IMR-90 (cell line): Measurements from ENCODE around the gene GKN2.

ENCODE experiments used
- CEBPB ChIP-seq: IDR thresholded peaks from 2 replicates; pipeline ENCODE4 v1.6.1; 2012; ENCODE audit warnings: low read depth, low read length, improper control_type of control experiment
- CTCF ChIP-seq: conservative IDR thresholded peaks from 2 replicates; pipeline ENCODE4 v1.5.1; 2012; ENCODE audit warnings: mild to moderate bottlenecking, low read depth, low read length, improper control_type of control experiment
- FOS ChIP-seq: fragments of 150-350 bp; IDR thresholded peaks from 2 replicates; pipeline ENCODE4 v1.6.1; 2016; ENCODE audit warnings: low read depth, low read length
- MXI1 ChIP-seq: IDR thresholded peaks from 2 replicates; pipeline ENCODE4 v1.6.1; 2012; ENCODE audit warnings: low read depth, mild to moderate bottlenecking, low read length, moderate library complexity, borderline replicate concordance
- POLR2A ChIP-seq: IDR thresholded peaks from 2 replicates; pipeline ENCODE4 v1.6.1; 2012; ENCODE audit warnings: mild to moderate bottlenecking, low read depth, low read length
- RAD21 ChIP-seq: IDR thresholded peaks from 2 replicates; pipeline ENCODE4 v1.6.1; 2012; ENCODE audit warnings: low read length, improper control_type of control experiment
- RFX5 ChIP-seq: IDR thresholded peaks from 2 replicates; pipeline ENCODE4 v1.8.0; 2012; ENCODE audit warnings: low read depth, mild to moderate bottlenecking, low read length, moderate library complexity
- TF ChIP-seq, protein P1 (sequence below): fragments of 150-350 bp; IDR thresholded peaks from 2 replicates; pipeline ENCODE4 v1.6.1; 2017; ENCODE audit warnings: mild to moderate bottlenecking, antibody characterized with exemption, low read length, low read depth
- TF ChIP-seq, protein P2 (sequence below): fragments of 150-350 bp; IDR thresholded peaks from 2 replicates; pipeline ENCODE4 v1.6.1; 2016; ENCODE audit warnings: low read depth, mild to moderate bottlenecking, low read length, moderate library complexity, borderline replicate concordance

DNA sequence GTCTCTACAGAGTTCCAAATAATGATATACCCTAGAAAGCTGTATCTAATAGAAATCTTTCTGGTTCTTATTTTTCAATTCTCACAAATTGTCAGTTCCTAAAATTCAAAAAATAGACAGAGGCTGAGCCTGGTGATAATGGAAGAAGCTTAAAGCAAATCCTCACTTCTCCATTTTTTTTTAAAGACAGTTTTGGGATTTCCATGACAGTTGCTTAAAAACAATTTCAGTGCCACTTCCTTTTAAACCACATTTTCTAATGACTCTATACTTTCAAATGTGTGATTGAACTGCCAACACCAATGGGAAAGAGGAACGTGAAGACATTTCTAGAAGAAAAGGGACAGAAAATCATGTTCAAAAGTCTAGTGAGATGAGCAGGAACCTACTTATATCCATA lies 4.0 kb downstream of the GKN2 start:
- TF ChIP-seq CTCF (no peak), RAD21 (no peak), POLR2A (no peak), MXI1 (no peak), CEBPB (no peak), FOS (no peak), RFX5 (no peak)
- TF ChIP-seq, protein P1, sequence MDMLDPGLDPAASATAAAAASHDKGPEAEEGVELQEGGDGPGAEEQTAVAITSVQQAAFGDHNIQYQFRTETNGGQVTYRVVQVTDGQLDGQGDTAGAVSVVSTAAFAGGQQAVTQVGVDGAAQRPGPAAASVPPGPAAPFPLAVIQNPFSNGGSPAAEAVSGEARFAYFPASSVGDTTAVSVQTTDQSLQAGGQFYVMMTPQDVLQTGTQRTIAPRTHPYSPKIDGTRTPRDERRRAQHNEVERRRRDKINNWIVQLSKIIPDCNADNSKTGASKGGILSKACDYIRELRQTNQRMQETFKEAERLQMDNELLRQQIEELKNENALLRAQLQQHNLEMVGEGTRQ = no peak
- TF ChIP-seq, protein P2, sequence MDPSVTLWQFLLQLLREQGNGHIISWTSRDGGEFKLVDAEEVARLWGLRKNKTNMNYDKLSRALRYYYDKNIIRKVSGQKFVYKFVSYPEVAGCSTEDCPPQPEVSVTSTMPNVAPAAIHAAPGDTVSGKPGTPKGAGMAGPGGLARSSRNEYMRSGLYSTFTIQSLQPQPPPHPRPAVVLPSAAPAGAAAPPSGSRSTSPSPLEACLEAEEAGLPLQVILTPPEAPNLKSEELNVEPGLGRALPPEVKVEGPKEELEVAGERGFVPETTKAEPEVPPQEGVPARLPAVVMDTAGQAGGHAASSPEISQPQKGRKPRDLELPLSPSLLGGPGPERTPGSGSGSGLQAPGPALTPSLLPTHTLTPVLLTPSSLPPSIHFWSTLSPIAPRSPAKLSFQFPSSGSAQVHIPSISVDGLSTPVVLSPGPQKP = no peak
